HG03039 (cell line): ENCODE results near the gene FAM219A.

Source experiments
- ATAC-seq: cut with Tn5 transposase; IDR thresholded peaks from one replicate; pipeline ENCODE4 v1.9.1; 2021; ENCODE audit warnings: mild to moderate bottlenecking, moderate library complexity; ENCODE audit not compliant: unreplicated experiment

Gene FAM219A, protein sequence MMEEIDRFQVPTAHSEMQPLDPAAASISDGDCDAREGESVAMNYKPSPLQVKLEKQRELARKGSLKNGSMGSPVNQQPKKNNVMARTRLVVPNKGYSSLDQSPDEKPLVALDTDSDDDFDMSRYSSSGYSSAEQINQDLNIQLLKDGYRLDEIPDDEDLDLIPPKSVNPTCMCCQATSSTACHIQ

DNA sequence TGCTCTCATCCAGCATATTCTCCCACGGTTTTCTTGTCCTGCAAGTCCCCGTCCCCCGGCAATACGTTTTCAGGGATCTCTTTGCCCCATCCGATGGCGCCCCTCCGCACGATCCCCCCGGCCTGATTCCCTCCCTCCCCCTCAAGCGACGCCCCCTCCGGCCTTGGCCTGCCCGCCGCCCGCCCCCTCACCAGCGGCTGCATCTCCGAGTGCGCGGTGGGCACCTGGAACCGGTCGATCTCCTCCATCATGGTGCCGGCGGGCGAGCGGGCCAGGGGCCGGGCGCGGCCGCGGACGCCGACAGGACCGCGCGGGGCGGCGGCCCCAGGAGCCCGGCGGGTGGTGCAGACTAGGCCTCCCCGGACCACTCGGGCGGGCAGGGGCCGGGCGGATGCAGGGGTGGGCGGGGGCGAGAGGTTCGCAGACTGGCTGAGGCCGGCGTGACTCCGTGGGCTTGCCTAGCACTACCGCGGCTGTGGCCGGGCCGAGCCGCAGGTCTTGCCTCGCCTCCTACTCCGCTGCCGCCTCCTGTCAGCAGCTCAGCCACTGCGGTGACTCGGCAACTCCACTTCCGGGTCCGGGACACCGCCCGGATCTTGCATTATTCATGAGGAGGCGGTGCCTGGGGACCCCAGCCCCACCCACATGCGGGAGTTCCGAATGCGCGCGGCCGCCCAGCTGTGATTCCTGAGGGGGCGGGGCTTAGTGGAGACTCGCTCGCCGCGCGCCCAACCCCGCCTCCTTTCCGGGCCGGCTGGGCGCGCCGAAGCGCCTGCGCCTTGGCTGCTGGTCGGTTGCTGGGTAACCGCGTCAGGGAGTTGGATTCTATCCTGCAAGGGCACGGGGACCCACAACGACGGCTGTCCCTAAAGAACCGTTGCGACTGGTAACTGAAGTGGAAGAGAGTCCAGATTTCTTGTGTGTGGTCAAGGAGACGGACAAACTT is at the start of gene FAM219A, which contains the start of gene DNAI1:
Gene FAM219A (minus strand): TSS at position 558 of the 946 bp plus-strand sequence. CDS start 307 bp downstream, at position 251.
Gene DNAI1 (plus strand): TSS at position 793 of the 946 bp plus-strand sequence. CDS start 201 bp downstream, outside the sequence.
- peak; percentile 95 for ATAC-seq

DNA sequence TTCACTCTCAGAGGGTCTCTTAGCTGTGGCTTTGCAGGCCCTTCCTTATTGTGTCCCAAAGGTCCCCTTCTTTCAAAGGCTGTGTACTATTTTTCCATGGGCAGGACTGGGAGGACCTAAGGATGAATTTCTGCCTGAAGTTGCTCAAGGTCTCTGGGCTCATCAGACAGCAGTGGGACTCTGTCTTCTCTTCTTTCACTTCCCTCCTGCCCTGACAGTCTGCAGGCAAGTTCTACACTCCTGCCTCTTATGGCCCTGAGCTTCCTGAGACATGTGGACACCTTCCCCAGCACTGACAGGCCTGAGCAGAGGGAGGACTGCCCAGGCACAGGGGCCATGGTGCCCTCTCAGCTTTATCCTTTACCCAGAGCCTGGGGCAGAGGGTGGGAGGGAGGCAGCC is 49.6 kb upstream of the FAM219A start:
- no peak for ATAC-seq

DNA sequence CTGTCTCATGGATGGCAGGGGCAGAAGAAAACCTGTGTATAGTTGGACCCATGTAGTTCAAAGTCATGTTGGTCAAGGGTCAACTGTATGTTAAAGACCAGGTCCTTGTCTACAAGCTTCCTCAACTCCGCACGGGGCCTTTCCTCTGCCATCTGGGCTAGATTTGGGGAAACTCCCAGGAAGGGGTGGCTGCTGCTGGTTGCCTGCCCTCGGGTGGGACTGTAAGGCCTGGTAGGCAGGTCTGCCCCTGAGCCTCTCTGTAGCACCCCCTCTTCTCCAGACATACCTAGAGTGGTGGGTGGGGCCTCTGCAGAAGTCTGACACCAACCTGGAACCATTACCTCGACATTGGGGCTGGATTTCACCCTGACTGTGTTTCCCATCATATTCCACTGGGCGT is 49.2 kb upstream of the FAM219A start:
- no peak for ATAC-seq

DNA sequence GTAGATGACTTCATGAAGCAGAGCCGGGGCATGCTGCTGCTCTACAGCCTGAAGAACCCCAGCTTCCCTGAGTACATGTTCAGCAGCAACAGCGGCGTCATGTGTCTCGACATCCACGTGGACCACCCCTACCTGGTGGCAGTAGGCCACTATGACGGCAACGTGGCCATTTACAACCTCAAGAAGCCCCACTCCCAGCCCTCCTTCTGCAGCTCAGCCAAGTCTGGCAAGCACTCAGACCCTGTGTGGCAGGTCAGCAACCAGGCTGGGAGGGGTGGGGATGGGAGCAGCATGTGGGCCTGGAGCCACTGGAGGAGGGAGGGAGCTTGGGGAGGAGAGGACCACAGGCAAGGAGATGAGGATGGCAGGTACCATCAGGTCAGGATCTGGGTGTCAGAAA is 48.3 kb upstream of the FAM219A start:
- no peak for ATAC-seq

DNA sequence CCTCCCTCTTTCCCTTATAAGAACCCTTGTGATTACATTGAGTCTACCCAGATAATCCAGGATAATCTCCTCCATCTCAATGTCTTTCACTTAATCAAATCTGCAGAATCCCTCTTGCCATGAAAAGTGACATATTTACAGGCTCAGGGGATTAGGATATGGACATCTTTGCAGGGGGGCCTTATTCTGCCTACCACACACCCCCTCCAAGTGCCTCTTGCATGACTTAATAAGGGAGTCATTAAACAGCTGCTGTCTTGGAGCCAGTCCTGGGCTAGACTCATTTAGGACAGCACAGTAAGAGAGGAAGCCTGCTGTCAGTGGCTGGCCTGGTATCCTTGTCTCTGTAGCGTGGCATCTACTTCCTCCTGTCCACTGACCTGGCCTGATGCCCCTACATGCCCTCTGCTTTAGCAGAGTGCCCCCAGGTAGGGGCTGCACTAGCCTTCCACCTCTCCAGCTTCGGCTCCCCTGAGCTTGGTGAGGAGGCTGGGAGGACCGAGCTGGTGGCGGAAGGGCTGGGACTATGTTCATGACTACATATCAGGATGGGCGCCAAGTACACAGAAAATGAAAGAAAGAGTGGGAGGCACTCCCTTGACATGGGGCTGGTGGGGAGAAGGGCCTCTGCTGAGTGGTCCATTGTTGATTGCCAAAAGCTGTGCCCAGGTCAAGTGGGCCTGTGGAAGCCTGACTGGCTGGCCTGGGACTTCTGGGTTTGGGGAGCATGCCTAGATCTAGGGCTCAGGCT is 47.2 kb upstream of the FAM219A start:
- no peak for ATAC-seq

DNA sequence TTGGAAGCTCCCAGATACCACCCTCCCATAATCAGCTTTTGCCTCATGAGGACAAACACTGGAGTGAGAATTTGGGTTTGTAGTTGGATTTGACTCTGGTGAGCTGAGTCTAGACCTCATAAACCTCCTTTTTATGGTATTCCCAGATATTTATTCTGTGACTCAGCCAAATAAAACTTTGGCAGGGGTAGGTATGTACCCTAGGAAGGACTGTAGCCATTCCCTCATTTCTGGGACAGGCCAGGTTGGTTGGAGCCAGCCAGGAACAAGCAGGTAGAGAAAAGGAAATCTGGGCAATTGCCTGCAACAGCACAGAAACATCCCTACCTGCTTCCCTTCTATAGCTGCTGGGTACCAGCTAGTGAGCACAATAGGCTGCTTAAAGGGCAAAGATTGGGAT is 45.0 kb upstream of the FAM219A start:
- no peak for ATAC-seq

DNA sequence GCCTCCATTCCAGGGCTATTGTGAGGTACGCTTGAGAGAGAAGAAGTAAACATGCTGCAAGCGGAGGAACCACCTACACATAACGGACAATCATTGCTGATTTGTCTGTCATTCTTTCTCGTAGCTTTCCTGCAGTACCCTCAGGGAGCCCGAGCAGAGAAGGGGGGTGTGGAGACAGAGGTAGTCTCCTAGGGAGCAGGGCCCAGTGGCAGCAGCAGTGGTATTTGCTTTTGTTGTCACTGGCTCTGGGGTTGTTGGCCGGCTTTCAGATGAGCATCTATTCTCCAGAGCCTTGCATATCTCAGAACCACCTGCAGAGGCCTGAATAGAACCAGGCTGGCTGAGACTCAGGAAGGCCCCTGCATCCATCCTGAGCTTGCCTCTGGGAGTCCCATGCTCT is 44.5 kb upstream of the FAM219A start:
- no peak for ATAC-seq

DNA sequence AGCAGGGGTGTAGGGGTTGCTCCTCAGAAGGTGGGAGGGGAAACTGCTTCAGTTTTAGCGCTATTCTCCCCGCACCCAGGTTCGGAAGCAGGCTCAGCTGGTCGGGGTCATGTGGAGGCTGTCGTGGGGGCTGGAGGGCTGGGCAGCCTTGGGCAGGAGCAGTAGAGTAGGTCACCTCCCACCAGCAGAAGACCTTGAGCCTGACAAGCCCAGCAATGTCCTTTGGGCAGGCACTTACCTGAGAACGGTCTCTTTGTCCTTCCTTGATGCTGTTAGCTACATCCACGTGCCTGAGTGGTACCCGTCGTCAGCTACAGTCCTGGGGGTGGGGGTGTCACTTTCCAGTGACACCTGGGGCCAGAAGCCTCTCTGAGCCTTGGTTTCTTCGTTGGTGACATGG is 44.1 kb upstream of the FAM219A start:
- ATAC-seq: no peak

DNA sequence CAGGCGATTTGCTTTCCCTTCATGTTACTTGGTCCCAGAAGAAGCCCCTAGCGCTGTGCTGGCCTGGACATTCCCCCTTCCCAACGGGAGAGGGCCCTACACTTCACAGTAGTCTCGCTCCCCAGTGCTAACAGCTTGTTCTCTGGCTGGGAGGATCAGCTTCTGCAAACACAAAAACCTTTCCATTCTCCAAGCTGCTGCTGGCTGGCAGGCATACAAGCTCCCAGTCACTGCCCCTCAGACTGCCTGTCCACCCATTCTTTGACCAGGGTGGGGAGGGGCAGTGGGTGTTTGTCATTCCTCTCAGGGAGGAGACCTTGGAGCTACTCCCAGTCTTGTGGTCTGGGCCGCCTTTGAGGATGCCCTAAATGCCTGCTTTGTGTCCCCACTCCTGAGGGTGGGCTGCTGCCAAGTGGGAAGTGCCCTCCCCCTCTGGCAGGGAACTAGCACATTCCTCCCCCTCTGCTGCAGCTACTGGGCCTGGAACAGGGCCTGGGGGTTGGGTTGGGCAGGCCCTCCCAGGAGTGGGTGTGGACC is 43.6 kb upstream of the FAM219A start:
- ATAC-seq: no peak

DNA sequence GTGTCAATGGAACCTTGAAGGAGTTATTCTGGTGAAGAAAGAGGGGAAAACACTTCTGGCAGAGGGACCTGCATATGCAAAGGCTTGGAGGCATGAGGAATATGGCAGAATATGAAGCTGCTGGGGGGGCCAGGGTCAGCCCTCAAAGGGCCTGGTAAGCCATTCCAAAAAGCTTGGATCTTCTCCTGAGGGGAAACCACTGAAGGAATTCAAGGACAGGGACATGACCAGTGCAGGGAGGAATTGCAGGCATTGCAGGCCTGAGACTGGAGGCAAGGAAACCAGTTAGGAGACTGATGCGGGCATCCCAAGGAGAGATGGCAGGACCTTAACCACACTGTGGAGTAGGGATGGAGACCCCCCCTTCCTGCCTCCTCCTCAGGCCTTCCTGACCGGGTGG is 43.0 kb upstream of the FAM219A start:
- no peak for ATAC-seq

DNA sequence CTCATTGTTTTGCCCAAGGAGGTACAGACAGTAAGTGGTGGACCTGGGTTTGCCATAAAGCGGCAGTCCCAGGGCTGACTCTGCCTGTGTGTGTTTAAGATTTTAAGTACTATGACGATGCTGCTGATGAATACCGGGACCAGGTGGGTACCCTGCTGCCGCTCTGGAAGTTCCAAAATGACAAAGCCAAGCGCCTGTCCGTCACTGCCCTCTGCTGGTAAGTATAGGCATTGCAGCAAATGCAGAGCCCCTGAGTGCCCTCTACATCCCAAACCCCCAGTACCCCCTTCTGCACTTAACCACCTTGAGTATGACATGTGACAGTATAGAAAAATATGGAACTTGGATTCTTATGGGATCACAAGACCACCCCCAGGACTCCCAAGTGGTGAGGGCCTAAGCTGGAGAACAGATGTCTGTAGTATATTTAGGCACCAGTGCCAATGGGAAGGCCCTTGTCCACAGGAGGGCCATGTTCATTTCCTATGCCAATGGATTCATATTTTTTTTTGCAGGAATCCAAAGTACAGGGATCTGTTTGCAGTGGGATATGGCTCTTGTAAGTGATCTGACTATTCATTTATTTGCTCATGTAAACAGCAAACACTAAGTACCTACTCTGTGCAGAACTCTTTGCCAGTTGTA is 42.4 kb upstream of the FAM219A start:
- ATAC-seq: no peak

DNA sequence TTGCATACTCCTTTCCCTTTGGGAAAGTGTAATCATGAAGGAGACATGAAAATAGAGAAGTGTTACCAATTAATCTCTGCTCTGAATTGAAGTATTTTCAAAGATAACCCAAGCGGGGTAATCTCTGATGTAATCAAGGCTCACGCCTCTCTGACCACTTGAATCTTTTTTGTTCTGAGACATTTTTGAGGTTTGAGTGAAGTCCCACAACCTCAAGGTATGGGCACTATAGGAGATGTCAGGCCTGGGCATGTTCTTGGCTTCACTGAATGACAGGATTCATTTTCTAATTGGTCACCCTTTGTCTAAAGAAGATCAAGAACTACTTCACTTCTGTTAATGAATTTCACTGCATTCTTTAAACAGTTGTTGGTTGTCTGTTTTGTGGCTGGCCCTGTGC is 40.7 kb upstream of the FAM219A start:
- ATAC-seq: no peak

DNA sequence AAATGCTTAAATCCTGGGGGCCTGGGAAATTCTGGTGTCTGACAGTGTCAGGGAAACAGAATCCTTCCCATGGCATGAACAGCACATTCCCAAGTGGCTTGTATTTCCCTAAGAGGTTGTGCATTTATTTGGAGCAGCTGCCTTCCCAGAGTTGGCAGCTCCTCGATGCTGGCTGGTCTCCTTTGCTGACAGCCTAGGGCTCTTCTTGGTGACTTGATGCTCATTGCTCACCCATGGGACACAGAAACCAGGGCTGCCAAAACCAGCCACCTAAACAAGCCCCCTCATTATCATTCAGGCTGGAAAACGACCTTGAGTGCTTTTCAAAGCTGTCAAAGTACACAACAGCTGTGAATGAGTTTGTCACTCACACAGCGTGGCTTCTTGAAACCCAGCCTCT is 40.2 kb upstream of the FAM219A start:
- ATAC-seq: no peak

DNA sequence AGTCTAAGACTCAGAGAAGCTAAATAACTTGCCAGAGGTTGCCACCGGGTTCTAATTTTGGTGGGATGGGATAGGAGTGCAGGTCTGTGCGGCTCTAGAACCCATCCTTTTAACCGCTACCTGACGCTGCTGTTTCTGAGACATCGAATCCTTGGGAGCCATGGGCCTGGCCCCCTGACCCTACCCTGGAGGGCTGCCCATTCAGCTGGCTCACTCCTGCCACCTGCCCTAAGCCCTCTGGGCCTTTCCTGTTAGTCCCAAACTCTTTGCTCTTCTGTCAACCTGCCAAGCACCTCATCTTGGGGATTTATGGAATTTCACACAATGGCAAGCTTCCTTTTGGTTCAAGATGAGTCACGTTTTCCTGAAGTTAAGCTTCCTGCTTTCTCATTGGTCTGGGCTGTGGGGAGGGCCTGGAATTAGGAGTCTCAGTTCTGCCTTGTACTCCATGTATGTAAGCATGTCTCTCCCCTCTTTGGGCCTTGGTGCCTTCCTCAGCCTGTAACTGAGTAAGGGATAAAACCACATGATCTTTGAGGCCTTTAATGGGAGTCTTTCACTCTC is 37.9 kb upstream of the FAM219A start:
- no peak for ATAC-seq

DNA sequence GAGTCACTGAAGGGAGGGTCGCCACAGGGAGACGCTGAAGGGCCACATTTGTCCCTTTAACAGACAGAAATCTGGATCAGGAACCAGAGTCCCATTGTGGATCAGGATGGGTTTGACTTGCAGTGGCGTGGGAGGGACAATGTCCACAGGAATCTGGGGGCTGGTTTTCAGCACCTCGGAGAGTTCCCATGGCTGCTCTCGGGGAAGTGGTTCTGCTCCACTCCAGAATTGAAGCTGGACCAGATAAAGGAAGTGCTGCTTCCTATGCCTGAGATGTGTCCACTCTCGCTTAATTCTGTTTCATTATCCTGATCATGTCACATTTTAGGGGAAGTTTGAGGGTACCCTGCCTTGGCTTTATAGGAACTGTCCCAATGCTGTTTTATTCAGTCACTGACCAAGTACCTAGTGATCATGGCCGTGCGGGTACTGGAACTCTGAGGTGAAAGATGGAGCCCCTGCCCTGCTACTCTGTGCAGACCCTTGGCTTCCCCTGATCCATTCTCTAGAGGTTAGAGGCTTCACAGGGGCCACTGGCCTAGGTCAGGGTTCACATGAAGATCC is 35.7 kb upstream of the FAM219A start:
- ATAC-seq: no peak

DNA sequence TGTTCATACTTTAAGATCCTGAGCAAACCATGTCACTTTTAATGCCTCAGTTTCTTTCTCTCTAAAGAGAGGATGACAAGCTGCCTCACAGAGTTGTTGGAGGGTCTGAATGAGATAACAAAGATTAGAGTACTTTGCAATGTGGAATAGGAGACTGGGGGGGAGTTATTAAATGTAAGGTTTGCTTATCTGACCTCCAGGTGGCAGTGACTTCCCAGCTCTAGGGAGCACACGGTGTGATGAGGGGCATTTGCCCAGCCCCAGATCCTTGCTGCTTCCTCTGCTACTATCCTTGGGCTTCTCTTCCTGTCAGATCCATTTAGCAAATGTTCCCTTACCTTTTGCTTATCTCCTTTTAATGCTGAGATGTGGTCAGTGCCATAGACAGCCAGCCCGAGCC is 33.7 kb upstream of the FAM219A start:
- no peak for ATAC-seq

DNA sequence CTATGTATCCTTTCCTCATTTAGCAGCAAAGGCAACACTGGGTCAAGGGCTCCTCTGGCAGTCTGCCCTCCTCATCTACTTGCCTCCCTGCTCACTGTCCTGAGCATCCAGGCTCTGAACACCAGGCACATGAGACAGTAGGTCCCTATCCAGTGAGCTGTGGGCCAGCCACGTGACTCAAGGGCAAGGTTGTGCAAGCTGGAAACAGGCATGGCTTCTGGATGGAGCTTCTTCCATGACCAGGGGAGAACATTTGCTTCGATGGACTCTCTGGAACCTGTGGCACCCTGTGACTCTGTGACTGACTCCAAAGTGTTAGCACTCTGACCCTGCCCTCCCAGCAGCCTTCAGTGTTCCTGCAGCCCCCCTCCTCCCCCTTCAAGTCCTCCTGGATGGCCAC is 33.2 kb upstream of the FAM219A start:
- no peak for ATAC-seq

DNA sequence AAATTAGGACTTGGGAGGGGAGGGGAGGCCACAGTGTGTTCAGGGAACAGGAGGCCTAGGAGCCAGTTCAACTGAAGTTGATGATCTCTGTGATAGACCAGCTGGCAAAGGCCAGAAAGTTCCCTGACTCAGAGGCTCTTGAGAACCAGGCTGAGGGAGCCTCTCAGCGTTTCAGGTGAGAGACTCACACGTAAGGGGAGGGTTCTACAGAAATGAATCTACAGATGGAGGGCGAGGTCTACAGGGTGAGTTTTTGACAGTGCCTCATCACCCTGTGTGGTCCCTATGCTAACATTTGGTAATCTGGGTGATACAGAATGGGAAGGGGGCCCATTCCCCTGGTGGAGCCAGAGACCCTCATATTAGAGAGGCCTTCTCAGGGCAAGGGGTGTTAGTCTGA is 32.4 kb upstream of the FAM219A start:
- ATAC-seq: no peak

DNA sequence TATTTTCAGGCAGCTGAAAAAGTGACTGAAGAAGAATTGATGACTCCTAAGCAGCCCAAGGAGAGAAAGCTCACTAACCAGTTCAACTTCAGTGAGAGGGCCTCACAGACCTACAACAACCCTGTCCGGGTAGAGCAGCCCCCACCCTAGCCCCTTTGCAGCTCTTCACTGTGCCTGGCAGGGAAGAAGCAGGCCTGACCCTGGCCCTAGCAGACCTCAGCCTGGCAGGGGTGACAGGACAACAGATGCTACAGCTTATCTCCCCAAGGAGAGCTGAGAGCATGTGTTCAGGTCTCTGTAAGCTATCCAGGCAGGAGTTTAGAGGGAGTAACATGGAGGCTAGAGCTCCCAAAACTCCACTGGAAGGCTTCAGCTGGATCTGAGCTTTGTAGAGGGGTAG is 32.0 kb upstream of the FAM219A start:
- no peak for ATAC-seq

DNA sequence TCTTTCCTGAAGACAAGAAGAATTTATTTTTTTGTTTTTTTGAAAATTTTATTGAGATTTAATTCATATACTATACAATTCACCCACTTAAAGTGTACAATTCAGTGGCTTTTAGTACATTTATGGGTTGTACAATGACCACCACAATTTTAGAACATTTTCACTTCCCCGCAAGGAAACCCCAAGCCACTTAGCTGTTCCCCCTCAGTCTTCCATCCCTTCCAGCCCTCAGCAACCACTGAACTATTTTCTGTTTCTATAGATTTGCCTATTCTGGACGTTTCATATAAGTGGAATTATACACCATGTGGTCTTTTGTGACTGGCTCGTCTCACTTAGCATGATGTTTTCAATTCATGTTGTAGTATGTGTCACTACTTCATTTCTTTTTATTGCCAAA is 28.2 kb upstream of the FAM219A start:
- no peak for ATAC-seq
